Kasumi-1 (cell line): ENCODE results near the gene EMC6.

Experiments
- DNase-seq, 2 experiments: peaks; one replicate each; lab custom pipeline; 2025; lab: John Stamatoyannopoulos, UW

EMC6 gene

DNA sequence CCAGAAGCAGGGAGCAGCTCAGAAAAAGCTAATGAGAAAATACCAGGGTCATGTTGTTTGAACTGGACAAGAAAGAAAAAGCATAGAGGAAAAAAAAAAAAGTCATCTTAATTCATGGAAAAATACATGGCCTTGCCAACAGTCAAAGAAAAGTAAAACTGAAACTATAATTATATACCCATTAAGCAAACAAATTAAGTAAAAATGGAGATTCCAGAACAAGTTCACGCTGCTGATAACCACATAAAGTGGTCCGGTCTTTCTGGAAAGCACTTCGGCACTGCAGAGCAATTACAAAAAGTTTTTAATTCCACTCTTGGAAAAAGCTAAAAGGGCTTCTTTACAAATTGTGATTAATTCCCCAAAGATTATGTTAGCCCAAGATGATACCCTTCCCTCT lies 39.8 kb downstream of the EMC6 start:
- no peak for DNase-seq

DNA sequence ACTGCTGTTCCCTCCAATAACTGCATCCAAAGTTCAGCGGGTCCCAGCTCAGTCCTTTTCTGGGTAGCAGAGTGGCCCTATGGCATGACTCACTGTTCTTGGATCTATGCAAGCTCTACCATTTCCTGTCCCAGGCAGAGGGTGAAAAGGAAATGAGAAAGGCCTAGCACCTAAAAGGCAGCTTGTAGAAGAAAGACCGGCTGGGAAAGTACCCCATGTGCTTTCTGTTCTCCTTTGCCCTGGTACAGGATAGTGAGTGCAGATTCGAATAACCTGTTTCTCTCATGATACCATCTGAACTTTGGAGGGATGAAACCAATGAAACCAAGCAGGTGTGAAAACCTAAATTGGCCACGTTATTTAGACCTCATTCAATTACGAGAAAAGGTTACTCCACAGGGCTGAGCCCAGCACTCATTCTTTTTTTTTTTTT lies 42.4 kb downstream of the EMC6 start:
- DNase-seq = peak; percentile 61 to 68

DNA sequence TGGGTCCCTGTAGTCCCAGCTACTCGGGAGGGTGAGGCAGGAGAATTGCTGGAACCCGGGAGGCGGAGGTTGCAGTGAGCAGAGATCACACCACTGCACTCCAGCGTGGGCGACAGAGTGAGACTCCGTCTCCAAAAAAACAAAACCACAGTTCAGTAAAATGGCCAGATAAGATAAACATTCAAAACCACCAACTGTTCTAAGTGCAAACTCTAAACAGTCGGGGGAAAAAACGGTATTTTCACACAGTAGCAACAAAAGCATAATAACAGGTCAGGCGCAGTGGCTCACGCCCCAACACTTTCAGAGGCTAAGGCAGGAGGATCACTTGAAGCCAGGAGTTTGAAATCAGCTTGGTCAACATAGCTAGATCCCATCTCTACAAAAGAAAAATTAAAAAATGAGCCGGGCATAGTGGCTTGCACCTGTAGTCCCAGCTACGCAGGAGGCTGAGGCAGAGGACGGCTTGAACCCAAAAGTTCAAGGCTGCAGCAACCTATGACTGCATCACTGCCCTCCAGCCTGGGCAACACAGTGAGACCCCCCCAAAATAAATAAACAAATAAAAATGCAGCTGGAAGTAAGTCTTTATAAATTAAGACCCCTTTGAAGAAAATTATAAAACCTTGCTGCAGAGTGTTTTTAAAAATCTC lies 44.3 kb downstream of the EMC6 start:
- no peak for DNase-seq

DNA sequence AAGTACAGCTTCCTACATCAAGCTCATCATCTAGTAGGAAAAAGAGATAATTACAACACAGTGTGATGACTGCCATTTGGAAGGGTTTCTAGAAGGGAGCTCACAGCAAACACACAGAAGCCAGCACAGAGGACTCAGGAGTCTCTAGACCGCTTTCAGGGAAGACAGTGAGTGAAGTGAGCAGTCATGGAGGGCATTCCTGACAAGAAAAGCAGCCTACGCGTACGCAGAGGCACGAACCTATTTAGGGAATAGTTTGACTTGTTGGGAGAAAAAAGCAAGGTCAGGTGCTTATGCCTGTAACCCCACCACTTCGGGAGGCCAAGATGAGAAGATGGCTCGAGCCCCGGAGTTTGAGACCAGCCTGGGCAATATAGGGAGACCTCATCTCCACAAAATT lies 46.7 kb downstream of the EMC6 start:
- DNase-seq = no peak

DNA sequence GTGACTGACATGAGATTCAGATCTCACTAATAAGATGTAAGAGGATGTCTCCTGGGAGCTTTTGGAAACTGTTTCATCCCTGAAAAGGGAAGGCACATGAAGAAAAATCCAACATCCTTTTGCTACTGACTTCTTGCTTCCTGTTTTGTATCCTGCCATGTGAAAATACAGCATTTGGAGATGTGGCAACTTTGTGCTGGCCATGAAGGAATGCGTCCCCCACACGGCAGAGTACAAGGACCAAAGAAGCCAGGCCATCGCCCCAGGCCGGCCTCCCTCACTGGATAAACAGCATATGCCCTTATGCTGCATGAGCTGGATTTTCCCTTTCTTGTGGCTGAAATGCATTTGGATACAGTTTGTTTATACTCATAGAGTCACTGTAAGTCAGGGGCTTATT lies 49.6 kb downstream of the EMC6 start:
- no peak for DNase-seq

DNA sequence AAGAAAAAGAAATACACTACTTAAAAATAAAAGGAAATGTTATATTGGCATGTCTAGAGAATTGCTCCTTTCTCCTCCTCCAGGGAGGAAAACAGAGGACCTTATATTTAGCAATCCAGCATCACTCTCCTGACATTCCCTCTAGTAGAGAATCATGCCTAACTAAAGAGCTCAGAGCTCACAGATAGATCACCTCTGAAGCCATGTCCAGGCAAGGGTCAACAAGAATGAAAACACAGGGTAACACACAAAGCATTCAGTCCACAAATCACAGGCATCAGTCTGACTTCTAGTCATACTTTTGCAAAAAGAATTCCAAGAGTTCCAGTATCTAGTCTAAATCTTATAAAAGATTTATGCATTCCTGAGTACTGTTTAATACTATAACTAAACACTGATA lies 50.7 kb downstream of the EMC6 start:
- DNase-seq = no peak
